Measurements from ENCODE around the gene ZBTB44.
"Not testable (repeated sequence)": the region's sequence is repeated elsewhere in the genome, so short reads cannot be mapped to it uniquely, and the experiment has no call there.

The ZBTB44 gene

DNA sequence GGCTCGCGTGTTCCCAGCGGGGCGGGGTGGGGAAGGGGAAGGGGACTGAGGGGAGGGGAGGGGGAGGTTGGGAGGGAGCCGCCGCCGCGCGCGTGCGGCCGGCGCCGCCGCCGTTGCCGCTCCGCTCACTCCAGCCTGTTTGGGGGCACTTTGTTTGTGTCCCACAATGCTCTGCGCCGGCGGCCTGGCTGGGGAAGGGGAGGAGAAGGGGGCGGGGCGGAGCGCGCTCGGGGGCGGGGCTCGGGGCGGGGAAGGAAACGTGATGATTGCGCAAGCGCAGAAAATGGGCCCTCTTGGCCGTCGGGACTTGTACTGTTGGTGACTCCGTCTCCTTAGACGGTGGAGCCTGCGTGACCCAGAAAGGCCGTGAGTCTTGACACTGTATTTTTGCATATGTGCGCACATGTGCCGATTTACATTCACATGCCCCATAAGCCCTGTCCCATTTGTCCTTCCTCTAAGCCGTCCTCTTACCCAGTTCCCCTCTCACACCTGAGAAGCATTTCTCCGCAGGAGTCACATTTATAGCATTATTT is at the start of gene ZBTB44:
Gene ZBTB44, minus strand, starts transcription at position 168 of the 536 bp plus-strand sequence. CDS start 53,044 bp downstream, outside the sequence.
- peak; percentile 91 for DNase-seq

GRCh38 chr11:130359419-130359818 is 44.7 kb upstream of the ZBTB44 start:
- DNase-seq, result no peak

- no peak for DNase-seq
Measured at GRCh38 chr11:130358398-130358797, 43.7 kb upstream of the ZBTB44 start.

DNA sequence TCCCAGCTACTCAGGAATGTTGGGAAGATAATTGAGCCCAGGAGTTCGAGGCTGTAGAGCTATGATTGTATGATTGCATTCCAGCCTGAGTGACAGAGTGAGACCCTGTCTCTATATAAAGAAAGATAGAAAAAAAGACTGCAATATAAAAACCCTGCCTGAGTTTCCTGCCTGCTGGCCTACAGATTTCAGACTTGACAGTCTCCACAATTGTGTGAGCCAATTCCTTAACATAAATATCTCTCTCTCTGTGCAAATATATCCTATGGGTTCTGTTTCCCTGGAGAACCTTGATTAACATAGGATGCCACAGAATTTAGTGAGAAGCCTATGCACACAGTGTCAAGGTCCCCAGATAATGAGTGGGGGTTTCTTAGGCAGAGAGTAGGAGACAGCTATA is 32.5 kb upstream of the ZBTB44 start:
- DNase-seq, result no peak

DNA sequence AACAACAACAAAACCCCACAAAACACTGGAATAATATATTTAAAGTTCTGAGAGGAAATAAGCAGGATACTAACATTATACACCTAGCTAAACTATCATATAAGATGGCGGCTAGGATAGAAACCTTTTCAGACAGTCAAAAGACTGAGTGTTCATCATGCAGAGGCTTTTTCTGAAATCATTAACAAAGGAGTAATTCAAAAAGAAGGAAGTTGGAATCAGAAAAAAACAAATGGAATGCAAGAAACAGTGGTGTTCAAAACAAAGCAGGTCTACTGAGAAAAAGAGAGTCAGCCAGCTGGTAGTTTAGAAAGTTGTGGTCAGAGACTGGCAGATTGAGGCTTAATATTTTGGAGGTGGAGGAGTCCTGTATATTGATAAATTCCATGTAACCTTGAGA is 30.1 kb upstream of the ZBTB44 start:
- no peak for DNase-seq

- DNase-seq, result no peak
Measured at GRCh38 chr11:130340671-130341319, 26.1 kb upstream of the ZBTB44 start.

DNA sequence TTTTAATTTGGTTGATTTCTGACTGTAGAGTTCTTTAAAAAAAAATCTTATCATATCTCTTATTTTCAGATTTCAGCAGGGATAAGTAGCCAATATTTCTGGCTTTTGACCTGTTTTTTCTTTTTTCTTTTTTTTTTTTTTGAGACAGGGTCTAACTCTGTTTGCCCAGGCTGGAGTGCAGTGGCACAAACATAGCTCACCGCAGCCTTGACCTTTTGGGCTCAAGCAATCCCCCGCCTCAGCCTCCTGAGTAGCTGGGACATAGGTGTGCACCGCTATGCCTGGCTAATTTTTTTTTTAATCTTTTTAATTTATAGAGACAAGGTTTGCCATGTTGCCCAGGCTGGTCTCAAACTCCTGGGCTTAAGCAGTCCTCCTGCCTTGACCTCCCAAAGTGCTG is 23.9 kb upstream of the ZBTB44 start:
- DNase-seq, result no peak

- no peak for DNase-seq
Measured at GRCh38 chr11:130337281-130338089, 22.8 kb upstream of the ZBTB44 start.

DNA sequence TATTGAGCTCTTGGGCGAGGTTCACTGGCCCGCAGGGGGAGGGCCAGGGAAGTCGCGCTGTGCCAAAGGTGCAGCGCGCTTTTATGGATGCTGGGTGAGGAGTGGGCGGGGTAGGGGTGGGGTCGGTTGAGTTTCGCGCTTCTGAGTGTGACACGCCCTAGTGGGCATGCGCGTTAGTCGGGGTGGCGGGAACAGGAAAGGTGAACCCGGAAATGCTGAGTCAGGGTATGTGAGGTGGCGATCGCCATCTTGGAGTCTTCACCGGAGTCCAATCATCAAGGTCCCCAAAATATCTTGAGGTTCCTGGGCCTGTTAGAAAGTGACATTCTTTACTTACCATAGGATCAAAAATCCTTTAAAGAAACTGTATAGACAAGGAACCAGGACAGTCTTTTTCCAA is 16.7 kb upstream of the ZBTB44 start:
- DNase-seq, result not testable (repeated sequence)

- no peak for DNase-seq
Measured at GRCh38 chr11:130330101-130330684, 15.5 kb upstream of the ZBTB44 start.

- no peak for DNase-seq
Measured at GRCh38 chr11:130328420-130328819, 13.7 kb upstream of the ZBTB44 start.

DNA sequence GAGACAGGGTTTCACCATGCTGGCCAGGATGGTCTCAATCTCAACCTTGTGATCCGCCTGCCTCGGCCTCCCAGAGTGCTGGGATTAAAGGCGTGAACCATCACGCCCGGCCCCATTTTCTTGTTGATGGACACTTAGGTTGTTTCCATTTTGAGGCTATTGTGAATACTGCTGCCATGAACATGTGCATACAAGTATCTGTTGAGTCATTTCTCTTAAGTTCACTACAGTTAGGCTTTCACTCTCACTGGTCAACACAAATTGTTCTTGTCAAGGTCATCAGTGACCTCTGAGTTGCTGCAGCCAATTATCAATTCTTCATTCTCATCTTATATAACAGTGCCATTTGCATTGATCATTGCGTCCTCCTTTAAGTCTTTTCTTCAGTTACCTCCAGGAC is 13.0 kb upstream of the ZBTB44 start:
- no peak for DNase-seq

GRCh38 chr11:130325691-130326090 is 11.0 kb upstream of the ZBTB44 start:
- DNase-seq, result no peak

- DNase-seq, result no peak
Measured at GRCh38 chr11:130323452-130324450, 9.0 kb upstream of the ZBTB44 start.

GRCh38 chr11:130322126-130322525 is 7.4 kb upstream of the ZBTB44 start:
- DNase-seq, result no peak

- no peak for DNase-seq
Measured at GRCh38 chr11:130318031-130318673, 3.4 kb upstream of the ZBTB44 start.

GRCh38 chr11:130315354-130315970 is 745 bp upstream of the ZBTB44 start:
- peak; percentile 62 for DNase-seq

DNA sequence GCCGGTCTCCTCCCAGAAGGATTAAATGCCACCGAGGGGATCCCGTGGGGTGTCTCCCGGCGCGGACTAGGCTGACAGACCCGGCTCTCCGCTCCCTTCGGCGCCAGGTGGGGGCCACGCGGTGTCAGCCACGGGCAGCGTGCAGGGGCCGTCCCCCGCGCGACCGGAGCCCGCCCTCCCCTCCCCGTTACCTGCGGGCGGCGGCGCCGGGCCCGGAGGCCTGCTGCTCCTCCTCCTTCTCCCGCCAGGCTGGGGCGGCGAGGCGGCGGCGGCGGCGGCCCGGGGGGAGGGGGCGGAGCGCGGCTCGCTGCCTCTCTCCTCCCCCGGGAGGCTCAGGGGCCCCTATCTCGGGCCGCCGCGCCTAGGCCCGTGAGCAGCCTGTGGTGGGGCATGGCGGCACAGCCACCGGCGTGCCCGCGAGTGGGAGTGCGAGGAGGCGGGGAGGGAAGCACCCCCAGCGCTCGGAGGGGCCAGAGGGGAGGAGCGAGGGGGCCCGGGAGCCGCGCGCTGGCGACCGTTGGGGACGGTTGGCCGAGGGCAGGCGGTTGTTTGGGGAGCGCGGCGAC is 450 bp downstream of the ZBTB44 start:
- DNase-seq, result peak; percentile 64

DNA sequence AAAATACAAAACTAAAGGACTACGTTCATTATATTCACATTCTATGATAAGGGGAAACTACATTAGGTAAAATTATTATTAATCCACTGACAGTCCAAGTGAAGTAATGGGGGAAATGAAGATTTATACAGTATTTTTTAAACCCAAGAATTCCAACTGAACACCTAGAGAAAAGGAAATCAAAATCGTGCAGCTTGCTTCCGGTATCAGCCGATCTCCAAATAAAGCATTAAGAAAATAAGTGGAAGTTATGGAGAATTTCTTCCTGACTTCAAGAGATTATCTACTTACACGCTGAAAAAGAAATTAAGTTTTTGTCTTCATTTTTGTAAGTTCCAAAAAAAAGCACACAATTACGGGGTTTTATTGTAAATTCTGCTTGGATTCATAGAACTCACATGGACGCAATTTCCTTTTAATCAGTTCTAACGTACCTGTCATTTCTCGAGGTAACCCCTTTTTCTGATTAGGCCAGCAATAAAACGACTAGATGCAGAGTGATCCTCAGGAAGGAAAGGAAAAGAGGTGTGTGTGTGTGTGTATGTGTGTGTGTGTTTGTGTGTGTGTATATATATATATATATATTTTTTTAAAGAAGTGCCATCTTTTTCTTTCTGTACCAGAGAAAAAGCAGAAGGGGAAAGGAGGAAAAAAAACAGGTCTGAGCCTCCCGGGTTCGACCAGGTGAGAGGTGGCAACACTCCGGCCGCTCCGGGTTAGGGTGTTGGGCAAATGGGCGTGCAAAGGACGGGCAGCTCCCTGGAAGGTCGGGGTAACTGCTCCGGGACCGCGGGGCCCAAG is 1.1 kb downstream of the ZBTB44 start:
- no peak for DNase-seq

GRCh38 chr11:130312046-130312445 is 2.7 kb downstream of the ZBTB44 start:
- no peak for DNase-seq
